IMR-90 (cell line): ENCODE data around the gene COG8. TPM values are rescaled to one million over a fixed set of nuclear protein-coding genes. Genes with fewer than 3 reads are reported as not detected.

Experiments used
- ATAC-seq: fragments of 200-7000 bp; cut with Tn5 transposase; 2 replicates; pipeline ENCODE4 v1.9.1; 2020; ENCODE audit warnings: low read depth, mild to moderate bottlenecking, moderate library complexity
- BruUV-seq: library from RNA; stranded (reverse); fragments of 400-500 nt; replicated peaks from 2 replicates; lab custom pipeline; 2021; lab: Mats Ljungman, UMichigan
- CTCF ChIA-PET: fragments of 300-600 bp; formaldehyde crosslinking; extraction: SDS; loops from one replicate; lab custom pipeline; 2021; ENCODE audit warnings: antibody characterized with exemption; lab: Yijun Ruan, JAX
- POLR2A ChIA-PET: fragments of 300-600 bp; sonication (Branson Sonifier 250); formaldehyde crosslinking; loops from one replicate; lab custom pipeline; 2022; ENCODE audit warnings: antibody characterized with exemption; ENCODE audit not compliant: unreplicated experiment; lab: Charles Lee
- DNase-seq: peaks from one replicate; pipeline ENCODE4 v3.0.0; 2013
- H2AFZ ChIP-seq: replicated peaks from 2 replicates; pipeline ENCODE3; 2013; ENCODE audit warnings: low read length, mild to moderate bottlenecking; ENCODE audit not compliant: poor library complexity
- H2AK5ac ChIP-seq: 2 replicates; pipeline ENCODE4 v1.6.1; 2013; ENCODE audit warnings: low read depth, low read length, inconsistent platforms
- H2AK9ac ChIP-seq: replicated peaks from 2 replicates; pipeline ENCODE3; 2013; ENCODE audit warnings: mild to moderate bottlenecking, low read depth, low read length, moderate library complexity; ENCODE audit not compliant: poor library complexity
- H2BK120ac ChIP-seq: 2 replicates; pipeline ENCODE4 v1.6.1; 2013; ENCODE audit warnings: low read depth, low read length, inconsistent platforms
- H2BK15ac ChIP-seq: 3 replicates; pipeline ENCODE4 v1.6.1; 2013; ENCODE audit warnings: low read depth, low read length, inconsistent platforms
- H2BK20ac ChIP-seq: 2 replicates; pipeline ENCODE4 v1.6.1; 2013; ENCODE audit warnings: low read depth, mild to moderate bottlenecking, inconsistent platforms, low read length, moderate library complexity
- H2BK5ac ChIP-seq: 2 replicates; pipeline ENCODE4 v1.6.1; 2013; ENCODE audit warnings: mild to moderate bottlenecking, low read depth, low read length, inconsistent platforms; ENCODE audit not compliant: poor library complexity, severe bottlenecking
- H3K14ac ChIP-seq: replicated peaks from 2 replicates; pipeline ENCODE4 v1.6.1; 2013; ENCODE audit warnings: low read depth, low read length, inconsistent platforms
- H3K18ac ChIP-seq: 2 replicates; pipeline ENCODE4 v1.6.1; 2013; ENCODE audit warnings: low read depth, low read length, control low read depth
- H3K23ac ChIP-seq: 2 replicates; pipeline ENCODE4 v1.6.1; 2013; ENCODE audit warnings: low read depth, low read length, inconsistent platforms
- H3K27ac ChIP-seq: 2 replicates; pipeline ENCODE4 v1.5.1; 2013; ENCODE audit warnings: mild to moderate bottlenecking, control low read depth, low read length; ENCODE audit not compliant: insufficient read depth
- H3K27me3 ChIP-seq: 2 replicates; pipeline ENCODE4 v1.6.1; 2013; ENCODE audit warnings: low read length; ENCODE audit not compliant: control insufficient read depth, insufficient read depth
- H3K36me3 ChIP-seq: 2 replicates; pipeline ENCODE4 v1.6.1; 2013; ENCODE audit warnings: low read length, mixed read lengths; ENCODE audit not compliant: control insufficient read depth, insufficient read depth
- H3K4ac ChIP-seq: 2 replicates; pipeline ENCODE4 v1.6.1; 2013; ENCODE audit warnings: low read depth, low read length, inconsistent platforms
- H3K4me1 ChIP-seq: 2 replicates; pipeline ENCODE4 v1.6.1; 2013; ENCODE audit warnings: low read length, mixed read lengths; ENCODE audit not compliant: control insufficient read depth, insufficient read depth
- H3K4me2 ChIP-seq: 2 replicates; pipeline ENCODE4 v1.6.1; 2013; ENCODE audit warnings: low read depth, mild to moderate bottlenecking, control low read depth, low read length, moderate library complexity
- H3K4me3 ChIP-seq: 2 replicates; pipeline ENCODE4 v1.5.1; 2013; ENCODE audit warnings: low read depth, mild to moderate bottlenecking, control low read depth, low read length, moderate library complexity; ENCODE audit not compliant: insufficient read depth
- H3K56ac ChIP-seq: 2 replicates; pipeline ENCODE4 v1.6.1; 2013; ENCODE audit warnings: low read length, inconsistent platforms; ENCODE audit not compliant: insufficient read depth; ENCODE audit errors: extremely low read depth
- H3K79me1 ChIP-seq, 2 experiments: 2 replicates each; pipeline ENCODE4 v1.6.1; 2013; ENCODE audit warnings: low read length in 2 of 2, inconsistent platforms in 1 of 2, low read depth in 1 of 2
- H3K9ac ChIP-seq: 2 replicates; pipeline ENCODE4 v1.6.1; 2013; ENCODE audit warnings: low read depth, low read length, control low read depth
- H3K9me1 ChIP-seq: 2 replicates; pipeline ENCODE4 v1.6.1; 2013; ENCODE audit warnings: low read length, inconsistent platforms; ENCODE audit not compliant: insufficient read depth
- H3K9me3 ChIP-seq: 2 replicates; pipeline ENCODE4 v1.6.1; 2013; ENCODE audit warnings: low read length; ENCODE audit not compliant: control insufficient read depth, insufficient read depth
- H4K20me1 ChIP-seq: 2 replicates; pipeline ENCODE4 v1.6.1; 2013; ENCODE audit warnings: low read length, inconsistent platforms; ENCODE audit not compliant: insufficient read depth
- H4K5ac ChIP-seq: 2 replicates; pipeline ENCODE4 v1.6.1; 2013; ENCODE audit warnings: mild to moderate bottlenecking, low read depth, low read length, control low read depth
- H4K8ac ChIP-seq, 2 experiments: 2 replicates each; pipeline ENCODE4 v1.6.1; 2013; ENCODE audit warnings: low read depth in 2 of 2, low read length in 2 of 2, control low read depth in 1 of 2, inconsistent platforms in 1 of 2
- H4K91ac ChIP-seq: 2 replicates; pipeline ENCODE4 v1.6.1; 2013; ENCODE audit warnings: low read depth, low read length, inconsistent platforms; ENCODE audit not compliant: insufficient read depth
- BHLHE40 ChIP-seq: fragments of 150-350 bp; IDR thresholded peaks from 2 replicates; pipeline ENCODE4 v1.6.1; 2016; ENCODE audit warnings: mild to moderate bottlenecking, low read depth, low read length
- CTCF ChIP-seq: conservative IDR thresholded peaks from 2 replicates; pipeline ENCODE4 v1.5.1; 2012; ENCODE audit warnings: mild to moderate bottlenecking, low read depth, low read length, improper control_type of control experiment
- MAFK ChIP-seq: IDR thresholded peaks from 2 replicates; pipeline ENCODE4 v1.6.1; 2012; ENCODE audit warnings: low read depth, low read length, improper control_type of control experiment
- MAZ ChIP-seq: IDR thresholded peaks from 2 replicates; pipeline ENCODE4 v1.6.1; 2012; ENCODE audit warnings: low read depth, mild to moderate bottlenecking, low read length, improper control_type of control experiment, moderate library complexity, borderline replicate concordance
- MXI1 ChIP-seq: IDR thresholded peaks from 2 replicates; pipeline ENCODE4 v1.6.1; 2012; ENCODE audit warnings: low read depth, mild to moderate bottlenecking, low read length, moderate library complexity, borderline replicate concordance
- RAD21 ChIP-seq: IDR thresholded peaks from 2 replicates; pipeline ENCODE4 v1.6.1; 2012; ENCODE audit warnings: low read length, improper control_type of control experiment
- RFX5 ChIP-seq: IDR thresholded peaks from 2 replicates; pipeline ENCODE4 v1.8.0; 2012; ENCODE audit warnings: low read depth, mild to moderate bottlenecking, low read length, moderate library complexity
- SMC3 ChIP-seq: fragments of 150-350 bp; IDR thresholded peaks from 2 replicates; pipeline ENCODE4 v1.6.1; 2016; ENCODE audit warnings: low read depth, mild to moderate bottlenecking, antibody characterized with exemption, low read length, moderate library complexity
- USF2 ChIP-seq: fragments of 150-350 bp; IDR thresholded peaks from 2 replicates; pipeline ENCODE4 v1.6.1; 2017; ENCODE audit warnings: mild to moderate bottlenecking, antibody characterized with exemption, low read length, low read depth
- WGBS, 2 experiments: methylation state at CpG; one replicate each; pipeline versions ENCODE4 v1.1.5 to v1.1.7; 2013; ENCODE audit warnings: missing lambda C conversion rate in 2 of 2; ENCODE audit not compliant: insufficient read length in 1 of 2; ENCODE audit errors: extremely low coverage in 2 of 2; 5-methylcytosine and 5-hydroxymethylcytosine counted together
- dilution Hi-C: fragments of 300-500 bp; cut with HindIII; formaldehyde crosslinking; loops from one replicate; pipeline ENCODE4 v1.14.3; 2018; ENCODE audit warnings: low sequenced_read_pairs; ENCODE audit not compliant: unreplicated experiment
- in situ Hi-C: fragments of 300-500 bp; cut with MboI; formaldehyde crosslinking; loops from 3 replicates; pipeline ENCODE4 v1.14.3; 2019; ENCODE audit warnings: low sequenced_read_pairs, inconsistent platforms, mixed read lengths
- intact Hi-C: fragments of 100-400 bp; cut with micrococcal nuclease; formaldehyde crosslinking; loops from 2 replicates; pipeline ENCODE4 v1.10.0; 2022
- polyA plus RNA-seq, 3 experiments: library from polyadenylated mRNA; depleted of rRNA; stranded (reverse); fragments of >200 nt; gene quantifications; 2 replicates each; pipeline ENCODE4 v1.2.3, GENCODE V29; 2012; ENCODE audit warnings: low replicate concordance in 1 of 3
- total RNA-seq: library from RNA; depleted of rRNA; stranded (reverse); fragments of >200 nt; gene quantifications from 2 replicates; pipeline ENCODE4 v1.2.3, GENCODE V29; 2012

COG8 gene
- total and polyA plus RNA-seq, 2 of the 4 experiments (the other 2 are of a cell fraction): 23.4 to 26.2 TPM

GRCh38 chr16:69285240-69285639, 54.1 kb downstream of the COG8 start (continued):
- TF ChIP-seq BHLHE40: no peak
- no peak for TF ChIP-seq SMC3
- TF ChIP-seq MAFK: no peak
- no peak for TF ChIP-seq MXI1

GRCh38 chr16:69283851-69284250, 55.5 kb downstream of the COG8 start:
- Histone ChIP-seq H3K36me3 (peaks cover 17% of the 10 kb centered on the region), H3K9me1 (peaks cover 3% of the 10 kb centered on the region; the same call in 1 of the 2 replicates), H2BK15ac (no peak overlapping the region), H3K4me2 (no peak overlapping the region), H3K4me3 (no peak overlapping the region), H4K5ac (peak overlapping the region; percentile 42; the same call in 1 of the 2 replicates), H2BK20ac (no peak overlapping the region), H3K79me1 (peaks cover 23 to 51% of the 10 kb centered on the region in 2 experiments), H4K20me1 (peaks cover 3% of the 10 kb centered on the region; the same call in 1 of the 2 replicates), H4K8ac (no peak overlapping the region), H3K56ac (no peak overlapping the region), H3K4ac (no peak overlapping the region; the same call in 1 of the 2 replicates), H3K4me1 (peaks cover 9% of the 10 kb centered on the region), H3K9ac (peak overlapping the region; percentile 50; the same call in 1 of the 2 replicates), H3K23ac (peak overlapping the region; percentile 38; the same call in 1 of the 2 replicates), H3K27ac (peak overlapping the region; percentile 45; the same call in 1 of the 2 replicates), H3K14ac (0 out of 2 replicates have a peak overlapping the region, but pooled peaks have one; percentile 41), H4K91ac (no peak overlapping the region), H2BK5ac (no peak overlapping the region), H3K9me3 (no peaks in the 10 kb centered on the region), H3K27me3 (no peaks in the 10 kb centered on the region), H2AK5ac (peak overlapping the region; percentile 82; the same call in 1 of the 2 replicates), H2AFZ (no peak overlapping the region), H2AK9ac (no peak overlapping the region), H2BK120ac (no peak overlapping the region), H3K18ac (no peak overlapping the region)
- ChIA-PET POLR2A (no interaction called here), CTCF (interaction anchor here (0.6 kb wide), 1 partner anchor 96 kb away, joined by 6 read pairs; no protein-coding TSS in a partner anchor)
- WGBS, 2 experiments: 86% methylated on average over 1 of the region's 4 CpGs; no CpG with 5 or more reads in 1 of the 2 experiments
- intact Hi-C loops: no loop called here
- ATAC-seq (no peak), DNase-seq (no peak)
- TF ChIP-seq CTCF (no peak), MAZ (no peak), RFX5 (no peak), USF2 (no peak), RAD21 (no peak), BHLHE40 (no peak)
- in situ Hi-C loops: no loop called here
- BruUV-seq: no TSS peak
- dilution Hi-C loops: no loop called here
